Measurements from ENCODE around the gene SLC35D2. TPM values are rescaled to one million over a fixed set of nuclear protein-coding genes. Genes with fewer than 3 reads are reported as not detected.
"Not testable (repeated sequence)": the region's sequence is repeated elsewhere in the genome, so short reads cannot be mapped to it uniquely, and the experiment has no call there.

Gene SLC35D2
- polyA plus RNA-seq, 4 donors = 14.2 to 42.5 (median 35.8) TPM

GRCh38 chr9:96318921-96319565 is 64.5 kb downstream of the SLC35D2 start:
- no peak for DNase-seq (ENCODE audit: low read depth in 4 of 4, low spot score in 3 of 4)

- DNase-seq (ENCODE audit: low read depth in 4 of 4, low spot score in 3 of 4) = peak; percentile 36 to 44 (median 40)
Measured at GRCh38 chr9:96317335-96317980, 66.1 kb downstream of the SLC35D2 start.

- no peak for DNase-seq (ENCODE audit: low read depth in 4 of 4, low spot score in 3 of 4)
Measured at GRCh38 chr9:96309850-96310249, 73.7 kb downstream of the SLC35D2 start.

- not testable (repeated sequence) for DNase-seq (ENCODE audit: low read depth in 4 of 4, low spot score in 3 of 4)
Measured at GRCh38 chr9:96306958-96307357, 76.6 kb downstream of the SLC35D2 start.

- no peak for DNase-seq (ENCODE audit: low read depth in 4 of 4, low spot score in 3 of 4)
Measured at GRCh38 chr9:96305171-96305570, 78.3 kb downstream of the SLC35D2 start.

- no peak for DNase-seq (ENCODE audit: low read depth in 4 of 4, low spot score in 3 of 4)
Measured at GRCh38 chr9:96304230-96304629, 79.3 kb downstream of the SLC35D2 start.

- no peak for DNase-seq (ENCODE audit: low read depth in 4 of 4, low spot score in 3 of 4)
Measured at GRCh38 chr9:96302021-96302420, 81.5 kb downstream of the SLC35D2 start, which contains the start of gene HSD17B3. Gene HSD17B3, minus strand, starts transcription at chr9:96302176. Its CDS starts 72 bp downstream, at chr9:96302104.

GRCh38 chr9:96299823-96300222 is 83.7 kb downstream of the SLC35D2 start:
- DNase-seq (ENCODE audit: low read depth in 4 of 4, low spot score in 3 of 4) = no peak

- no peak for DNase-seq (ENCODE audit: low read depth in 4 of 4, low spot score in 3 of 4)
Measured at GRCh38 chr9:96294159-96294545, 89.4 kb downstream of the SLC35D2 start.

GRCh38 chr9:96293498-96294158 is 89.9 kb downstream of the SLC35D2 start:
- no peak for DNase-seq (ENCODE audit: low read depth in 4 of 4, low spot score in 3 of 4)

GRCh38 chr9:96289392-96289791 is 94.1 kb downstream of the SLC35D2 start:
- DNase-seq (ENCODE audit: low read depth in 4 of 4, low spot score in 3 of 4) = no peak

- no peak for DNase-seq (ENCODE audit: low read depth in 4 of 4, low spot score in 3 of 4)
Measured at GRCh38 chr9:96281641-96282040, 101.9 kb downstream of the SLC35D2 start.

GRCh38 chr9:96279932-96280331 is 103.6 kb downstream of the SLC35D2 start:
- DNase-seq (ENCODE audit: low read depth in 4 of 4, low spot score in 3 of 4) = peak in 3 of 4 donors; percentile 14 to 74 (median 24)

GRCh38 chr9:96274939-96275338 is 108.6 kb downstream of the SLC35D2 start:
- no peak for DNase-seq (ENCODE audit: low read depth in 4 of 4, low spot score in 3 of 4)

Other genes starting within 250 kb of the SLC35D2 start
- 1 to 10 TPM in 1 of 4 donors, under 1 TPM in 3; 0.25 to 1.5 (median 0.80) TPM for gene HSD17B3, start 81.5 kb downstream of the SLC35D2 start, polyA plus RNA-seq (ENCODE audit: insufficient read length in 4 of 4)
- 10 to 100 TPM in 2 of 4 donors, 1 to 10 TPM in 2; 9.3 to 14.1 (median 11.8) TPM for gene ZNF367, start 34.7 kb upstream of the SLC35D2 start, polyA plus RNA-seq (ENCODE audit: insufficient read length in 4 of 4)
- 10 to 100 TPM in 3 of 4 donors, 1 to 10 TPM in 1; 8.3 to 22.9 (median 21.5) TPM for gene HABP4, start 66.5 kb upstream of the SLC35D2 start, polyA plus RNA-seq (ENCODE audit: insufficient read length in 4 of 4)
- 10 to 100 TPM; 12.7 to 29.3 (median 27.4) TPM for gene CDC14B, start 236.1 kb upstream of the SLC35D2 start, polyA plus RNA-seq (ENCODE audit: insufficient read length in 4 of 4)